NOMO-1 (cell line): Measurements from ENCODE around the gene SERF2.
"Not testable (repeated sequence)": the region's sequence is repeated elsewhere in the genome, so short reads cannot be mapped to it uniquely, and the experiment has no call there.

Source experiments
- DNase-seq, 2 experiments: peaks; one replicate each; lab custom pipeline; 2025; ENCODE audit not compliant: unreplicated experiment in 2 of 2; lab: John Stamatoyannopoulos, UW

Gene SERF2

GRCh38 chr15:43826508-43827341, 34.6 kb downstream of the SERF2 start, which contains the start of gene WDR76:
TSS of gene WDR76 (plus strand) at chr15:43827002. CDS start at chr15:43827033, 31 bp downstream.
- peak; percentile 72 to 92 for DNase-seq

GRCh38 chr15:43828061-43828657, 36.0 kb downstream of the SERF2 start:
- DNase-seq = peak in 1 of 2 experiments; percentile 11

GRCh38 chr15:43829951-43830540, 37.9 kb downstream of the SERF2 start:
- not testable (repeated sequence) for DNase-seq

GRCh38 chr15:43830691-43831275, 38.7 kb downstream of the SERF2 start:
- DNase-seq = not testable (repeated sequence)

GRCh38 chr15:43831519-43832052, 39.5 kb downstream of the SERF2 start:
- DNase-seq = not testable (repeated sequence)

GRCh38 chr15:43832485-43832884, 40.4 kb downstream of the SERF2 start:
- not testable (repeated sequence) for DNase-seq

- DNase-seq = no peak
Observed at GRCh38 chr15:43845421-43845820, 53.3 kb downstream of the SERF2 start.
